SU-DHL-6 (cell line): ENCODE results near the gene ZP1.
A peak's percentile ranks its signal among the peaks of the same experiment; 100 is the strongest.

Source experiments
- H2AFZ ChIP-seq: fragments of 200-600 bp; sonication (generic); 2 replicates; pipeline ENCODE4 v1.6.1; 2014; ENCODE audit warnings: low read depth, mild to moderate bottlenecking, moderate library complexity, mixed read lengths, antibody characterized with exemption, low read length; ENCODE audit not compliant: severe bottlenecking
- H3F3A ChIP-seq: fragments of 200-600 bp; shearing (Covaris generic); 2 replicates; pipeline ENCODE4 v1.6.0; 2016; ENCODE audit warnings: antibody characterized with exemption, mild to moderate bottlenecking; ENCODE audit not compliant: insufficient read depth
- H3K27ac ChIP-seq: fragments of 200-600 bp; sonication (generic); 2 replicates; pipeline ENCODE4 v1.5.1; 2016; ENCODE audit warnings: low read depth, mild to moderate bottlenecking, low read length, moderate library complexity, mixed read lengths
- H3K27me3 ChIP-seq: fragments of 200-600 bp; sonication (generic), shearing (Covaris generic); 2 replicates; pipeline ENCODE4 v1.6.0; 2014; ENCODE audit warnings: mild to moderate bottlenecking, low read length
- H3K36me3 ChIP-seq: fragments of 200-600 bp; sonication (generic); 2 replicates; pipeline ENCODE4 v1.6.1; 2014; ENCODE audit warnings: mild to moderate bottlenecking, low read length, mixed read lengths
- H3K4me2 ChIP-seq: fragments of 300-600, 200-600 bp; shearing (Covaris generic), sonication (generic); 2 replicates; pipeline ENCODE4 v1.6.0; 2014; ENCODE audit warnings: low read length, low read depth, mild to moderate bottlenecking; ENCODE audit not compliant: poor library complexity, severe bottlenecking
- H3K4me3 ChIP-seq: fragments of 200-600 bp; sonication (generic); 2 replicates; pipeline ENCODE4 v1.5.1; 2014; ENCODE audit warnings: antibody characterized with exemption, low read length, mild to moderate bottlenecking, mixed read lengths; ENCODE audit not compliant: insufficient read depth, poor library complexity, severe bottlenecking
- H3K79me2 ChIP-seq: fragments of 200-600 bp; sonication (generic); 2 replicates; pipeline ENCODE4 v1.6.1; 2014; ENCODE audit warnings: mild to moderate bottlenecking, low read length, moderate library complexity; ENCODE audit not compliant: insufficient read depth
- H3K9ac ChIP-seq: fragments of 200-600 bp; sonication (generic); 2 replicates; pipeline ENCODE4 v1.7.0; 2014; ENCODE audit warnings: mild to moderate bottlenecking, low read length
- H3K9me2 ChIP-seq: fragments of 200-600 bp; sonication (generic); replicated peaks from 2 replicates; pipeline ENCODE4 v1.6.1; 2014; ENCODE audit warnings: low read length; ENCODE audit not compliant: insufficient read depth
- H3K9me3 ChIP-seq: fragments of 200-600 bp; sonication (generic); 2 replicates; pipeline ENCODE4 v1.6.1; 2014; ENCODE audit warnings: low read length, mixed read lengths; ENCODE audit not compliant: insufficient read depth
- H4K20me1 ChIP-seq: fragments of 200-600 bp; sonication (generic); 2 replicates; pipeline ENCODE4 v1.6.1; 2014; ENCODE audit warnings: low read depth, mild to moderate bottlenecking, antibody characterized with exemption, low read length, moderate library complexity, mixed read lengths
- CTCF ChIP-seq: fragments of 200-600 bp; sonication (generic); IDR thresholded peaks from one replicate; pipeline ENCODE4 v1.5.1; 2017; ENCODE audit warnings: antibody characterized with exemption, mild to moderate bottlenecking, low read length, moderate library complexity; ENCODE audit not compliant: insufficient read depth, poor library complexity, severe bottlenecking
- EZH2phosphoT487 ChIP-seq: fragments of 200-600 bp; sonication (generic), shearing (Covaris generic); conservative IDR thresholded peaks from 2 replicates; pipeline ENCODE4 v1.6.1; 2018; ENCODE audit warnings: mild to moderate bottlenecking, antibody characterized with exemption, low read length, moderate library complexity, mixed read lengths

ZP1 gene

GRCh38 chr11:60924110-60924905, 57.0 kb downstream of the ZP1 start, which contains the start of gene TMEM132A:
TMEM132A (plus strand) TSS chr11:60924460; CDS start chr11:60924634, 174 bp downstream.
- H3K9ac ChIP-seq = peak within 1 kb of the TSS; percentile 27; the same call in 1 of the 2 replicates
- H3F3A ChIP-seq = no peaks in the 10 kb centered on the region
- H3K9me3 ChIP-seq = no peaks in the 10 kb centered on the region
- H3K79me2 ChIP-seq = no peaks in the 10 kb centered on the region
- peak within 1 kb of the TSS; percentile 16 for H3K4me3 ChIP-seq
- no peaks in the 10 kb centered on the region for H3K9me2 ChIP-seq
- H3K4me2 ChIP-seq = peak within 1 kb of the TSS; percentile 24
- H3K27ac ChIP-seq = no peak within 1 kb of the TSS
- no peak for TF ChIP-seq EZH2phosphoT487
- no peak for TF ChIP-seq CTCF
- H2AFZ ChIP-seq = no peak within 1 kb of the TSS
- H4K20me1 ChIP-seq = no peaks in the 10 kb centered on the region
- peaks cover 7% of the 10 kb centered on the region; the same call in 1 of the 2 replicates for H3K36me3 ChIP-seq
- H3K27me3 ChIP-seq = no peaks in the 10 kb centered on the region
